GM23338 (cell line): Measurements from ENCODE around the gene CERK. TPM values are rescaled to one million over a fixed set of nuclear protein-coding genes. Genes with fewer than 3 reads are reported as not detected.

Experiments used
- ATAC-seq: fragments of 200-7000 bp; cut with Tn5 transposase; 3 replicates; pipeline ENCODE4 v1.9.1; 2020
- DNase-seq: peaks from one replicate; pipeline ENCODE4 v3.0.0-alpha.2; 2015; ENCODE audit warnings: low spot score
- H2AFZ ChIP-seq: fragments of 200-600 bp; sonication (generic); 2 replicates; pipeline ENCODE4 v1.8.0; 2016; ENCODE audit warnings: antibody characterized with exemption, mild to moderate bottlenecking, moderate library complexity
- H3F3A ChIP-seq: fragments of 200-600 bp; sonication (generic); replicated peaks from 2 replicates; pipeline ENCODE4 v1.8.0; 2017; ENCODE audit warnings: antibody characterized with exemption, mixed run types, low read depth
- H3K27ac ChIP-seq: fragments of 200-600 bp; sonication (generic); 2 replicates; pipeline ENCODE4 v1.6.1; 2016; ENCODE audit warnings: low read depth
- H3K27me3 ChIP-seq: fragments of 200-600 bp; sonication (generic); 2 replicates; pipeline ENCODE4 v1.8.0; 2016; ENCODE audit warnings: mild to moderate bottlenecking, mixed run types, moderate library complexity; ENCODE audit not compliant: insufficient read depth
- H3K36me3 ChIP-seq: fragments of 200-600 bp; sonication (generic); 2 replicates; pipeline ENCODE4 v1.8.0; 2016; ENCODE audit warnings: mild to moderate bottlenecking; ENCODE audit not compliant: insufficient read depth
- H3K4me1 ChIP-seq: fragments of 200-600 bp; sonication (generic); 2 replicates; pipeline ENCODE4 v1.8.0; 2016; ENCODE audit warnings: mild to moderate bottlenecking, moderate library complexity; ENCODE audit not compliant: insufficient read depth
- H3K4me2 ChIP-seq: fragments of 200-600 bp; sonication (generic); 2 replicates; pipeline ENCODE4 v1.7.1; 2017; ENCODE audit warnings: mixed run types
- H3K4me3 ChIP-seq: fragments of 200-600 bp; sonication (generic); 2 replicates; pipeline ENCODE4 v1.6.1; 2016; ENCODE audit warnings: mixed run types
- H3K79me2 ChIP-seq: fragments of 200-600 bp; sonication (generic); replicated peaks from 2 replicates; pipeline ENCODE4 v1.8.0; 2017; ENCODE audit warnings: mild to moderate bottlenecking; ENCODE audit not compliant: insufficient read depth
- H3K9me2 ChIP-seq: fragments of 200-600 bp; sonication (generic); 2 replicates; pipeline ENCODE4 v1.8.0; 2017; ENCODE audit not compliant: insufficient read depth
- H4K20me1 ChIP-seq: fragments of 200-600 bp; sonication (generic); replicated peaks from 2 replicates; pipeline ENCODE4 v1.8.0; 2017; ENCODE audit warnings: mild to moderate bottlenecking; ENCODE audit not compliant: insufficient read depth
- H3K27ac Mint-ChIP-seq: 2 replicates; pipeline ENCODE4 v1.8.0; 2020; ENCODE audit warnings: inconsistent platforms, mild to moderate bottlenecking, moderate library complexity, mixed read lengths
- H3K27me3 Mint-ChIP-seq: 3 replicates; pipeline ENCODE4 v1.8.0; 2022; ENCODE audit warnings: low read depth, mild to moderate bottlenecking, moderate library complexity, mixed read lengths, inconsistent platforms; ENCODE audit not compliant: insufficient read depth, poor library complexity
- H3K36me3 Mint-ChIP-seq: 3 replicates; pipeline ENCODE4 v1.8.0; 2021; ENCODE audit warnings: low read depth, mild to moderate bottlenecking, inconsistent platforms, moderate library complexity, mixed read lengths
- H3K4me1 Mint-ChIP-seq: 3 replicates; pipeline ENCODE4 v1.8.0; 2020; ENCODE audit warnings: mild to moderate bottlenecking, inconsistent platforms, mixed read lengths
- H3K4me3 Mint-ChIP-seq: 3 replicates; pipeline ENCODE4 v1.8.0; 2021; ENCODE audit warnings: moderate library complexity, mild to moderate bottlenecking, inconsistent platforms, mixed read lengths
- H3K9me3 Mint-ChIP-seq: 3 replicates; pipeline ENCODE4 v1.8.0; 2020; ENCODE audit warnings: moderate library complexity, mild to moderate bottlenecking, inconsistent platforms, mixed read lengths
- ETS1 ChIP-seq: IDR thresholded peaks from 2 replicates; pipeline ENCODE4 v1.6.1; 2016; ENCODE audit warnings: antibody characterized with exemption
- EZH2 ChIP-seq: fragments of 200-600 bp; sonication (generic); IDR thresholded peaks from one replicate; pipeline ENCODE4 v1.8.0; 2017; ENCODE audit warnings: antibody characterized with exemption, mild to moderate bottlenecking, low read depth; ENCODE audit not compliant: unreplicated experiment
- EZH2phosphoT487 ChIP-seq: fragments of 200-600 bp; sonication (generic); IDR thresholded peaks from one replicate; pipeline ENCODE4 v1.8.1; 2018; ENCODE audit warnings: antibody characterized with exemption; ENCODE audit not compliant: unreplicated experiment
- JUNB ChIP-seq: IDR thresholded peaks from one replicate; pipeline ENCODE4 v1.6.1; 2016; ENCODE audit warnings: antibody characterized with exemption; ENCODE audit not compliant: unreplicated experiment
- NANOG ChIP-seq: IDR thresholded peaks from 2 replicates; pipeline ENCODE4 v1.6.1; 2016; ENCODE audit warnings: antibody characterized with exemption, borderline replicate concordance
- POLR2AphosphoS5 ChIP-seq: IDR thresholded peaks from 2 replicates; pipeline ENCODE4 v1.6.1; 2016; ENCODE audit warnings: antibody characterized with exemption, low read depth
- STAT1 ChIP-seq: IDR thresholded peaks from one replicate; pipeline ENCODE4 v1.6.1; 2016; ENCODE audit warnings: antibody characterized with exemption; ENCODE audit not compliant: unreplicated experiment
- ZNF114 ChIP-seq: fragments of 250-450 bp; sonication (Bioruptor Pico); IDR thresholded peaks from 2 replicates; pipeline ENCODE4 v1.5.0; 2020; ENCODE audit warnings: mild to moderate bottlenecking, moderate library complexity
- ZNF331 ChIP-seq: fragments of 250-450 bp; sonication (Bioruptor Pico); IDR thresholded peaks from 2 replicates; pipeline ENCODE4 v1.5.0; 2020; ENCODE audit warnings: low read depth, mild to moderate bottlenecking, moderate library complexity
- polyA plus RNA-seq: library from polyadenylated mRNA; unstranded; fragments of >200 nt; fragmentation: Nextera tagmentation; extraction: Ambion mirVana; gene quantifications from 2 replicates; pipeline ENCODE4 v1.2.1, GENCODE V29; 2016
- total RNA-seq: library from RNA; depleted of rRNA; stranded (reverse); fragments of >200 nt; shearing (Covaris generic); gene quantifications from 2 replicates; pipeline ENCODE4 v1.2.3, GENCODE V29; 2014

The CERK gene
- total and polyA plus RNA-seq, 2 experiments from 2014 or later: 12.7 to 62.9 TPM

- Mint-ChIP-seq H3K27me3 (peaks cover 17% of the 10 kb centered on the region), H3K4me1 (peaks cover 12% of the 10 kb centered on the region; the same call in 2 of the 3 replicates), H3K27ac (no peak overlapping the region), H3K4me3 (no peak overlapping the region), H3K9me3 (no peaks in the 10 kb centered on the region; the same call in 2 of the 3 replicates), H3K36me3 (peaks cover 6% of the 10 kb centered on the region)
- Histone ChIP-seq H3K4me2 (no peak overlapping the region), H3K27ac (no peak overlapping the region), H2AFZ (no peak overlapping the region), H4K20me1 (no peaks in the 10 kb centered on the region), H3K27me3 (no peaks in the 10 kb centered on the region), H3K4me3 (no peak overlapping the region), H3F3A (no peaks in the 10 kb centered on the region), H3K36me3 (no peaks in the 10 kb centered on the region), H3K4me1 (no peaks in the 10 kb centered on the region), H3K79me2 (no peaks in the 10 kb centered on the region), H3K9me2 (0 out of 2 replicates have a peak, but pooled peaks cover 7% of the 10 kb centered on the region)
- no peak for ATAC-seq
- TF ChIP-seq JUNB (no peak), ETS1 (no peak)
- DNase-seq: no peak
Measured at GRCh38 chr22:46641811-46642266, 96.2 kb downstream of the CERK start.

GRCh38 chr22:46640293-46641055 lies 97.6 kb downstream of the CERK start:
- H3K27me3 ChIP-seq: no peaks in the 10 kb centered on the region
- H3K4me3 ChIP-seq: no peak overlapping the region
- H3K27ac ChIP-seq: no peak overlapping the region
- TF ChIP-seq EZH2 (no peak), POLR2AphosphoS5 (no peak), EZH2phosphoT487 (no peak), ZNF331 (CRISPR knock-in tag) (no peak), JUNB (no peak), NANOG (no peak), STAT1 (no peak)
- H3K79me2 ChIP-seq: no peaks in the 10 kb centered on the region
- H2AFZ ChIP-seq: no peak overlapping the region
- H3K27me3 Mint-ChIP-seq: peaks cover 17% of the 10 kb centered on the region
- no peak for ATAC-seq
- no peak overlapping the region for H3K4me3 Mint-ChIP-seq
- peaks cover 16% of the 10 kb centered on the region; the same call in 2 of the 3 replicates for H3K4me1 Mint-ChIP-seq
- 0 out of 2 replicates have a peak, but pooled peaks cover 7% of the 10 kb centered on the region for H3K9me2 ChIP-seq
- no peaks in the 10 kb centered on the region for H3F3A ChIP-seq
- DNase-seq: no peak
- no peaks in the 10 kb centered on the region for H3K4me1 ChIP-seq
- no peaks in the 10 kb centered on the region for H4K20me1 ChIP-seq
- H3K4me2 ChIP-seq: no peak overlapping the region
- no peaks in the 10 kb centered on the region for H3K36me3 ChIP-seq
- no peak overlapping the region; the same call in 1 of the 2 replicates for H3K27ac Mint-ChIP-seq
- no peaks in the 10 kb centered on the region; the same call in 2 of the 3 replicates for H3K9me3 Mint-ChIP-seq
- H3K36me3 Mint-ChIP-seq: peaks cover 6% of the 10 kb centered on the region; the same call in 2 of the 3 replicates

GRCh38 chr22:46639843-46640242 lies 98.2 kb downstream of the CERK start:
- Histone ChIP-seq H3K27ac (no peak overlapping the region), H3K79me2 (no peaks in the 10 kb centered on the region), H3F3A (no peaks in the 10 kb centered on the region), H3K4me1 (no peaks in the 10 kb centered on the region), H3K36me3 (no peaks in the 10 kb centered on the region), H3K27me3 (no peaks in the 10 kb centered on the region), H4K20me1 (no peaks in the 10 kb centered on the region), H2AFZ (no peak overlapping the region), H3K4me2 (no peak overlapping the region), H3K9me2 (0 out of 2 replicates have a peak, but pooled peaks cover 7% of the 10 kb centered on the region), H3K4me3 (no peak overlapping the region)
- TF ChIP-seq JUNB (no peak), ZNF114 (CRISPR knock-in tag) (no peak), NANOG (no peak), EZH2 (no peak), ETS1 (no peak), POLR2AphosphoS5 (no peak), EZH2phosphoT487 (no peak)
- ATAC-seq (no peak), DNase-seq (no peak)
- Mint-ChIP-seq H3K4me1 (peaks cover 16% of the 10 kb centered on the region; the same call in 2 of the 3 replicates), H3K4me3 (no peak overlapping the region), H3K9me3 (no peaks in the 10 kb centered on the region; the same call in 2 of the 3 replicates), H3K27me3 (peaks cover 17% of the 10 kb centered on the region), H3K27ac (no peak overlapping the region), H3K36me3 (peaks cover 6% of the 10 kb centered on the region; the same call in 2 of the 3 replicates)
